ENCODE results near the gene EPHB3. TPM values are rescaled to one million over a fixed set of nuclear protein-coding genes. Genes with fewer than 3 reads are reported as not detected.

EPHB3 gene
- total and polyA plus RNA-seq, 4 experiments from 2014 or later: 0.04 to 0.79 (median 0.48) TPM

- H3K27me3 ChIP-seq (ENCODE audit: insufficient read depth, low read length): peaks cover 5% of the 10 kb centered on the region
- ChIA-PET POLR2A (ENCODE audit: partially characterized antibody) (no interaction called here), CTCF (ENCODE audit: partially characterized antibody) (interaction anchor here (1.2 to 8.5 kb wide), 9 partner anchors 7 to 648 kb away, joined by 4 to 68 read pairs (median 31); no protein-coding TSS in a partner anchor)
- H3K4me3 ChIP-seq (ENCODE audit: low read length in 2 of 2): no peak overlapping the region
- no peak overlapping the region for H3K27ac ChIP-seq (ENCODE audit: low read depth, low read length)
- H3K4me1 Mint-ChIP-seq: peaks cover 9 to 13% (median 12%) of the 10 kb centered on the region in 4 donors
- peak; percentile 75 to 81 (median 78) for DNase-seq
- intact Hi-C loops (cut with micrococcal nuclease): loop anchor here (1.0 to 10.0 kb wide), 7 partner anchors 19 to 649 kb away; partner anchors contain the start of gene EIF2B5
- H3K4me3 Mint-ChIP-seq: peak overlapping the region in 6 of 8 donors; percentile 40 to 64 (median 56)
- H3K27me3 Mint-ChIP-seq: peaks cover 11 to 23% of the 10 kb centered on the region in 2 donors
- H3K4me1 ChIP-seq (ENCODE audit: insufficient read depth, low read length): peaks cover 12% of the 10 kb centered on the region
- no peaks in the 10 kb centered on the region for H3K9me3 ChIP-seq (ENCODE audit: control insufficient read depth in 1 of 2, low read length in 2 of 2)
- H3K27ac Mint-ChIP-seq: peak overlapping the region in 1 of 7 donors; percentile 65
- H3K36me3 Mint-ChIP-seq: no peaks in the 10 kb centered on the region
- no peaks in the 10 kb centered on the region for H3K36me3 ChIP-seq (ENCODE audit: insufficient read depth, low read length)
- H3K9me3 Mint-ChIP-seq: no peaks in the 10 kb centered on the region
Measured at GRCh38 chr3:184543843-184544512, 17.6 kb upstream of the EPHB3 start.

GRCh38 chr3:184544513-184544861, 17.1 kb upstream of the EPHB3 start:
- H3K4me1 ChIP-seq (ENCODE audit: insufficient read depth, low read length): peaks cover 12% of the 10 kb centered on the region
- peaks cover 5% of the 10 kb centered on the region for H3K27me3 ChIP-seq (ENCODE audit: insufficient read depth, low read length)
- ChIA-PET CTCF (ENCODE audit: partially characterized antibody) (interaction anchor here (1.2 to 8.5 kb wide), 9 partner anchors 10 to 649 kb away, joined by 4 to 68 read pairs (median 25); no protein-coding TSS in a partner anchor), POLR2A (ENCODE audit: partially characterized antibody) (no interaction called here)
- Mint-ChIP-seq H3K27me3 (peaks cover 11 to 20% of the 10 kb centered on the region in 2 donors), H3K4me1 (peaks cover 9 to 13% (median 12%) of the 10 kb centered on the region in 4 donors), H3K27ac (no peak overlapping the region), H3K9me3 (no peaks in the 10 kb centered on the region), H3K36me3 (no peaks in the 10 kb centered on the region), H3K4me3 (no peak overlapping the region)
- H3K27ac ChIP-seq (ENCODE audit: low read depth, low read length): no peak overlapping the region
- H3K36me3 ChIP-seq (ENCODE audit: insufficient read depth, low read length): no peaks in the 10 kb centered on the region
- no peak for DNase-seq
- no peaks in the 10 kb centered on the region for H3K9me3 ChIP-seq (ENCODE audit: control insufficient read depth in 1 of 2, low read length in 2 of 2)
- no peak overlapping the region for H3K4me3 ChIP-seq (ENCODE audit: low read length in 2 of 2)
- intact Hi-C loops (cut with micrococcal nuclease): loop anchor here (1.0 to 10.0 kb wide), 7 partner anchors 19 to 649 kb away; partner anchors contain the start of gene EIF2B5

GRCh38 chr3:184545769-184546168, 15.8 kb upstream of the EPHB3 start:
- ChIA-PET POLR2A (ENCODE audit: partially characterized antibody) (interaction anchor here (0.6 to 1.0 kb wide), 2 partner anchors 11 to 132 kb away, joined by 3 to 4 read pairs; no protein-coding TSS in a partner anchor), CTCF (ENCODE audit: partially characterized antibody) (interaction anchor here (1.0 to 2.0 kb wide), 6 partner anchors 8 to 232 kb away, joined by 3 to 12 read pairs (median 6); no protein-coding TSS in a partner anchor)
- Histone ChIP-seq H3K4me1 (ENCODE audit: insufficient read depth, low read length) (peaks cover 12% of the 10 kb centered on the region), H3K9me3 (ENCODE audit: control insufficient read depth in 1 of 2, low read length in 2 of 2) (no peaks in the 10 kb centered on the region), H3K4me3 (ENCODE audit: low read length in 2 of 2) (no peak overlapping the region), H3K36me3 (ENCODE audit: insufficient read depth, low read length) (no peaks in the 10 kb centered on the region), H3K27ac (ENCODE audit: low read depth, low read length) (no peak overlapping the region), H3K27me3 (ENCODE audit: insufficient read depth, low read length) (peaks cover 5% of the 10 kb centered on the region)
- H3K27me3 Mint-ChIP-seq: peaks cover 11 to 16% of the 10 kb centered on the region in 2 donors
- no peak for DNase-seq
- H3K36me3 Mint-ChIP-seq: no peaks in the 10 kb centered on the region
- no peak overlapping the region for H3K4me3 Mint-ChIP-seq
- intact Hi-C loops (cut with micrococcal nuclease): loop anchor here (10.0 kb wide), 1 partner anchor 411 kb away; the partner anchor contains the start of gene EIF2B5
- H3K4me1 Mint-ChIP-seq: peaks cover 9 to 15% (median 12%) of the 10 kb centered on the region in 4 donors
- no peaks in the 10 kb centered on the region for H3K9me3 Mint-ChIP-seq
- H3K27ac Mint-ChIP-seq: no peak overlapping the region

- no peaks in the 10 kb centered on the region for H3K36me3 ChIP-seq (ENCODE audit: insufficient read depth, low read length)
- CTCF ChIA-PET (ENCODE audit: partially characterized antibody): interaction anchor here (1.0 to 2.0 kb wide), 6 partner anchors 10 to 231 kb away, joined by 3 to 8 read pairs (median 6); no protein-coding TSS in a partner anchor
- H3K27me3 ChIP-seq (ENCODE audit: insufficient read depth, low read length): peaks cover 5% of the 10 kb centered on the region
- no peak overlapping the region for H3K4me3 ChIP-seq (ENCODE audit: low read length in 2 of 2)
- no peak overlapping the region for H3K27ac ChIP-seq (ENCODE audit: low read depth, low read length)
- Mint-ChIP-seq H3K27ac (no peak overlapping the region), H3K4me3 (no peak overlapping the region), H3K36me3 (no peaks in the 10 kb centered on the region), H3K4me1 (peaks cover 9 to 12% (median 9%) of the 10 kb centered on the region in 4 donors), H3K27me3 (peaks cover 9 to 12% of the 10 kb centered on the region in 2 donors), H3K9me3 (no peaks in the 10 kb centered on the region)
- DNase-seq: no peak
- intact Hi-C loops (cut with micrococcal nuclease): loop anchor here (10.0 kb wide), 1 partner anchor 411 kb away; the partner anchor contains the start of gene EIF2B5
- POLR2A ChIA-PET (ENCODE audit: partially characterized antibody): interaction anchor here (0.6 kb wide), 1 partner anchor 132 kb away, joined by 4 read pairs; no protein-coding TSS in a partner anchor
- peaks cover 9% of the 10 kb centered on the region for H3K4me1 ChIP-seq (ENCODE audit: insufficient read depth, low read length)
- no peaks in the 10 kb centered on the region for H3K9me3 ChIP-seq (ENCODE audit: control insufficient read depth in 1 of 2, low read length in 2 of 2)
Measured at GRCh38 chr3:184546252-184546651, 15.3 kb upstream of the EPHB3 start.

GRCh38 chr3:184549796-184550577, 11.6 kb upstream of the EPHB3 start:
- intact Hi-C loops (cut with micrococcal nuclease): loop anchor here (10.0 kb wide), 1 partner anchor 415 kb away; the partner anchor contains the start of gene EIF2B5
- H3K9me3 Mint-ChIP-seq: no peaks in the 10 kb centered on the region
- Histone ChIP-seq H3K27me3 (ENCODE audit: insufficient read depth, low read length) (no peaks in the 10 kb centered on the region), H3K27ac (ENCODE audit: low read depth, low read length) (no peak overlapping the region), H3K9me3 (ENCODE audit: control insufficient read depth in 1 of 2, low read length in 2 of 2) (no peaks in the 10 kb centered on the region), H3K4me3 (ENCODE audit: low read length in 2 of 2) (no peak overlapping the region), H3K36me3 (ENCODE audit: insufficient read depth, low read length) (no peaks in the 10 kb centered on the region), H3K4me1 (ENCODE audit: insufficient read depth, low read length) (peaks cover 10% of the 10 kb centered on the region)
- H3K27ac Mint-ChIP-seq: peak overlapping the region in 2 of 7 donors; percentile 36 to 41
- no peak overlapping the region for H3K4me3 Mint-ChIP-seq
- CTCF ChIA-PET (ENCODE audit: partially characterized antibody): interaction anchor here (1.2 to 3.9 kb wide), 4 partner anchors 9 to 228 kb away, joined by 3 to 33 read pairs (median 6); no protein-coding TSS in a partner anchor
- DNase-seq: no peak
- peaks cover 3 to 26% (median 7%) of the 10 kb centered on the region in 4 donors for H3K4me1 Mint-ChIP-seq
- H3K36me3 Mint-ChIP-seq: no peaks in the 10 kb centered on the region
- POLR2A ChIA-PET (ENCODE audit: partially characterized antibody): interaction anchor here (0.9 kb wide), 1 partner anchor 11 kb away, joined by 3 read pairs; the partner anchor contains the start of gene EPHB3
- peaks cover 2 to 4% of the 10 kb centered on the region in 2 donors for H3K27me3 Mint-ChIP-seq

GRCh38 chr3:184551103-184551502, 10.5 kb upstream of the EPHB3 start:
- no peaks in the 10 kb centered on the region for H3K9me3 Mint-ChIP-seq
- DNase-seq: no peak
- H3K4me3 Mint-ChIP-seq: no peak overlapping the region
- no peaks in the 10 kb centered on the region for H3K36me3 Mint-ChIP-seq
- H3K4me1 Mint-ChIP-seq: peaks cover 9 to 32% (median 14%) of the 10 kb centered on the region in 4 donors
- no peaks in the 10 kb centered on the region for H3K9me3 ChIP-seq (ENCODE audit: control insufficient read depth in 1 of 2, low read length in 2 of 2)
- no peaks in the 10 kb centered on the region for H3K36me3 ChIP-seq (ENCODE audit: insufficient read depth, low read length)
- H3K4me1 ChIP-seq (ENCODE audit: insufficient read depth, low read length): peaks cover 21% of the 10 kb centered on the region
- peaks cover 4% of the 10 kb centered on the region in 2 donors for H3K27me3 Mint-ChIP-seq
- POLR2A ChIA-PET (ENCODE audit: partially characterized antibody): no interaction called here
- CTCF ChIA-PET (ENCODE audit: partially characterized antibody): interaction anchor here (1.6 to 3.9 kb wide), 4 partner anchors 10 to 227 kb away, joined by 4 to 33 read pairs (median 10); partner anchors contain the start of gene EPHB3
- intact Hi-C loops (cut with micrococcal nuclease): no loop called here
- no peaks in the 10 kb centered on the region for H3K27me3 ChIP-seq (ENCODE audit: insufficient read depth, low read length)
- H3K27ac ChIP-seq (ENCODE audit: low read depth, low read length): no peak overlapping the region
- H3K27ac Mint-ChIP-seq: peak overlapping the region in 2 of 7 donors; percentile 72 to 75
- H3K4me3 ChIP-seq (ENCODE audit: low read length in 2 of 2): no peak overlapping the region
